K562 (cell line): Measurements from ENCODE around the gene ORC1. TPM values are rescaled to one million over a fixed set of nuclear protein-coding genes. Genes with fewer than 3 reads are reported as not detected.

ENCODE experiments used
- ARID2 ChIP-seq: fragments of 450-650 bp; IDR thresholded peaks from 2 replicates; pipeline ENCODE4 v1.6.1; 2017; ENCODE audit warnings: antibody characterized with exemption, mild to moderate bottlenecking
- BHLHE40 ChIP-seq: IDR thresholded peaks from 2 replicates; pipeline ENCODE4 v1.6.1; 2011; ENCODE audit warnings: low read length, improper control_type of control experiment
- CBX5 ChIP-seq: IDR thresholded peaks from 2 replicates; pipeline ENCODE4 v1.6.1; 2014; ENCODE audit warnings: low read depth, borderline replicate concordance
- CEBPB ChIP-seq: fragments of 450-650 bp; IDR thresholded peaks from 2 replicates; pipeline ENCODE4 v1.6.1; 2016; ENCODE audit warnings: missing genetic modification characterization, missing compliant biosample characterization
- COPS2 ChIP-seq: fragments of 450-650 bp; conservative IDR thresholded peaks from 2 replicates; pipeline ENCODE4 v1.6.1; 2016; ENCODE audit warnings: mild to moderate bottlenecking, moderate library complexity
- DDX20 ChIP-seq: fragments of 450-650 bp; IDR thresholded peaks from 2 replicates; pipeline ENCODE4 v1.6.1; 2016; ENCODE audit warnings: missing genetic modification characterization, low read depth, mild to moderate bottlenecking, missing compliant biosample characterization, moderate library complexity
- E2F3 ChIP-seq: fragments of 250-450 bp; sonication (Bioruptor Pico); IDR thresholded peaks from 2 replicates; pipeline ENCODE4 v1.4.0; 2020; ENCODE audit warnings: mild to moderate bottlenecking
- FOXK2 ChIP-seq, 2 experiments: fragments of 450-650 bp; IDR thresholded peaks in 1 of 2; conservative IDR thresholded peaks in 1 of 2; 2 replicates each; pipeline ENCODE4 v1.6.1; 2016; ENCODE audit warnings: low read depth in 2 of 2, mild to moderate bottlenecking in 1 of 2
- HDAC1 ChIP-seq, 2 experiments: fragments of 450-650 bp; IDR thresholded peaks; 2 replicates each; pipeline ENCODE4 v1.6.1; 2016 to 2017; ENCODE audit warnings: inconsistent platforms in 1 of 2, mild to moderate bottlenecking in 1 of 2, moderate library complexity in 1 of 2
- HNRNPK ChIP-seq: fragments of 200-400 bp; formaldehyde crosslinking; IDR thresholded peaks from one replicate; pipeline ENCODE4 v1.6.1; 2018; ENCODE audit warnings: mild to moderate bottlenecking, low read depth, low read length; ENCODE audit not compliant: poor library complexity, severe bottlenecking
- MYNN ChIP-seq, 2 experiments: sonication (generic); formaldehyde crosslinking in 1 of 2; IDR thresholded peaks; 2 replicates each; pipeline versions ENCODE4 v1.5.0 to v1.6.1; 2016 to 2020; ENCODE audit warnings: antibody characterized with exemption in 1 of 2, missing genetic modification reagents in 1 of 2
- PHF8 ChIP-seq: fragments of 200-600 bp; sonication (generic); IDR thresholded peaks from 2 replicates; pipeline ENCODE4 v1.6.1; 2012; ENCODE audit warnings: mixed run types, mild to moderate bottlenecking, inconsistent platforms, low read length, moderate library complexity, borderline replicate concordance
- PURB ChIP-seq: sonication (generic); formaldehyde crosslinking; IDR thresholded peaks from 2 replicates; pipeline ENCODE4 v1.9.0; 2021; ENCODE audit warnings: low read depth, mild to moderate bottlenecking, missing genetic modification reagents
- RBM15 ChIP-seq: fragments of 200-400 bp; formaldehyde crosslinking; IDR thresholded peaks from 2 replicates; pipeline ENCODE4 v1.6.1; 2018; ENCODE audit warnings: mild to moderate bottlenecking, low read length, moderate library complexity; ENCODE audit not compliant: insufficient read depth
- SETDB1 ChIP-seq: IDR thresholded peaks from one replicate; pipeline ENCODE4 v1.6.1; 2012; ENCODE audit warnings: low read length, control low read depth, inconsistent platforms
- SMARCE1 ChIP-seq: fragments of 450-650 bp; IDR thresholded peaks from 2 replicates; pipeline ENCODE4 v1.7.1; 2016; ENCODE audit warnings: mild to moderate bottlenecking
- SMC3 ChIP-seq: conservative IDR thresholded peaks from 2 replicates; pipeline ENCODE4 v1.6.1; 2011; ENCODE audit warnings: low read depth, low read length, improper control_type of control experiment; ENCODE audit not compliant: insufficient read depth
- SRSF7 ChIP-seq: fragments of 200-400 bp; formaldehyde crosslinking; optimal IDR thresholded peaks from 2 replicates; pipeline ENCODE3; 2017; ENCODE audit warnings: mild to moderate bottlenecking, low read depth, low read length
- TRIM24 ChIP-seq, 2 experiments: fragments of 450-650 bp; IDR thresholded peaks; 2 replicates each; pipeline ENCODE4 v1.6.1; 2016
- ZBTB7A ChIP-seq: IDR thresholded peaks from 2 replicates; pipeline ENCODE4 v1.6.1; 2011; ENCODE audit warnings: low read depth, mild to moderate bottlenecking, low read length, moderate library complexity, borderline replicate concordance; ENCODE audit not compliant: control insufficient read depth
- ZNF121 ChIP-seq: sonication (generic); formaldehyde crosslinking; conservative IDR thresholded peaks from 2 replicates; pipeline ENCODE4 v1.8.0; 2022; ENCODE audit warnings: missing genetic modification reagents
- ZNF57 ChIP-seq: fragments of 450-650 bp; formaldehyde crosslinking; IDR thresholded peaks from 2 replicates; pipeline ENCODE4 v1.4.0; 2020; ENCODE audit warnings: mild to moderate bottlenecking, moderate library complexity
- polyA plus RNA-seq, 8 experiments: library from polyadenylated mRNA; depleted of rRNA in 4 of 8; stranded (reverse) in 5 of 8; unstranded in 3 of 8; fragments of >200 nt; fragmentation: Nextera tagmentation in 2 of 8; fragmentation: Illumina TruSeq in 1 of 8; extraction: Ambion mirVana in 2 of 8; extraction: Trizol in 1 of 8; gene quantifications; 2 replicates each; pipeline versions ENCODE4 v1.2.1 to v1.2.3, GENCODE V29; 2011 to 2014; ENCODE audit warnings: inconsistent platforms in 1 of 8, missing spikeins in 1 of 8
- total RNA-seq, 7 experiments: library from RNA; depleted of rRNA in 6 of 7; stranded (reverse); fragments of >200 nt in 6 of 7; fragmentation: Illumina TruSeq in 2 of 7; extraction: Trizol in 2 of 7; gene quantifications; 2 replicates each; pipeline versions ENCODE4 v1.2.1 to v1.2.3, GENCODE V29; 2011 to 2021; ENCODE audit warnings: low replicate concordance in 1 of 7
- TF ChIP-seq, protein P1 (sequence below): fragments of 200-800 bp; sonication (Bioruptor generic); IDR thresholded peaks from 2 replicates; pipeline ENCODE4 v1.6.1; 2017; ENCODE audit warnings: missing genetic modification characterization, missing compliant biosample characterization
- TF ChIP-seq, protein P2 (sequence below): fragments of 250-450 bp; sonication (Bioruptor Pico); IDR thresholded peaks from 2 replicates; pipeline ENCODE4 v1.9.0; 2021; ENCODE audit warnings: mild to moderate bottlenecking
- TF ChIP-seq, protein P3 (sequence below): IDR thresholded peaks from 3 replicates; pipeline ENCODE4 v1.6.1; 2011; ENCODE audit warnings: borderline replicate concordance, mild to moderate bottlenecking, moderate library complexity; ENCODE audit not compliant: insufficient read length; ENCODE audit errors: extremely low read depth

Gene ORC1
- total and polyA plus RNA-seq, 9 of the 15 experiments (the other 6 are each of a cell fraction or from before 2014, with no cell fraction given): 26.4 to 91.6 (median 69.7) TPM

DNA sequence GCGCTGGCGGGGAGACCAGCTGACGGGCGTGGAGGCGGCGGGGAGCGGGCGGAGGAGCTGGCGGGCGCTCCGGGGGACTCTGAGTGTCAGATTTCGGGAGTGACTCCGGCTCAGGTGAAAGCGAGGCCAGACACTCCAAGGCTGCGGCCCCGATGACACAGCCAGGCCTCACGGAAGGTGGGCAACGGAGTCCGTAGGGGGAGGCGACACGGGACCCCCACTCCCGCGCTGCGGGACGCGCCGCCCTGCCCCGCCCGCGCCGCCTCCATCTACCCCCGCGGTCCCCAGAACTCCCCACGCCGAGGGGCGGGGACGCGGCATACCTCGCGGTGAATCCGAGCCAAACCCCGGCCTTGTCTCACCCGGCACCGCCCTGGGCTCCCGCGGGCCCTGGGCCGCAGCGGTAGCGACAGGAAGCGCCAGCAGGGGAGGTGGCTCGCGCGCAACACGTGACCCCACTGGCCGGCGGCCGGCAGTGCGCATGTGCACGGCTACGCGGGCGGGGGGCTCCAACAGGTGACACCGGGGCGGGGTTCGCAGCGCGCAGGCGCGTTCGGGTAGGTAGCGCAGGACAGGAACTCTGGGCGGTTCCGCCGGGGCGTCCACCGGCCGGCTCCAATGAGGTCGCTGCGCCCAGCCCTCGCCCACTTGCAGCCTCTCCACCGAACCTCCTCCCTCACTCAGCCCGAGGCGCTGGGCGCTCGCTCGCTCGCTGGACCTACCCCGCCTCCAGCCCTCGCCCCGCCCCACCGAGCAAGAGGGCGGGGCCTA, 38.3 kb downstream of the ORC1 start, which contains the start of gene CC2D1B (continued):
- TF ChIP-seq, protein P1, sequence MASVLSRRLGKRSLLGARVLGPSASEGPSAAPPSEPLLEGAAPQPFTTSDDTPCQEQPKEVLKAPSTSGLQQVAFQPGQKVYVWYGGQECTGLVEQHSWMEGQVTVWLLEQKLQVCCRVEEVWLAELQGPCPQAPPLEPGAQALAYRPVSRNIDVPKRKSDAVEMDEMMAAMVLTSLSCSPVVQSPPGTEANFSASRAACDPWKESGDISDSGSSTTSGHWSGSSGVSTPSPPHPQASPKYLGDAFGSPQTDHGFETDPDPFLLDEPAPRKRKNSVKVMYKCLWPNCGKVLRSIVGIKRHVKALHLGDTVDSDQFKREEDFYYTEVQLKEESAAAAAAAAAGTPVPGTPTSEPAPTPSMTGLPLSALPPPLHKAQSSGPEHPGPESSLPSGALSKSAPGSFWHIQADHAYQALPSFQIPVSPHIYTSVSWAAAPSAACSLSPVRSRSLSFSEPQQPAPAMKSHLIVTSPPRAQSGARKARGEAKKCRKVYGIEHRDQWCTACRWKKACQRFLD (CRISPR knock-in tag): peak; percentile 76; the same call in 1 of the 2 replicates
- TF ChIP-seq, protein P2, sequence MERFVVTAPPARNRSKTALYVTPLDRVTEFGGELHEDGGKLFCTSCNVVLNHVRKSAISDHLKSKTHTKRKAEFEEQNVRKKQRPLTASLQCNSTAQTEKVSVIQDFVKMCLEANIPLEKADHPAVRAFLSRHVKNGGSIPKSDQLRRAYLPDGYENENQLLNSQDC (CRISPR knock-in tag): no peak
- peak; percentile 40 for TF ChIP-seq SETDB1
- TF ChIP-seq HDAC1 (IDR thresholded peaks at IDR 0.05): peak in 1 of 2 experiments; percentile 91; a peak in 2 of 4 replicates
- TF ChIP-seq CEBPB (tag): no peak
- TF ChIP-seq SMARCE1: no peak
- no peak for TF ChIP-seq MYNN (IDR thresholded peaks at IDR 0.05)
- no peak for TF ChIP-seq MYNN (CRISPR knock-in tag; IDR thresholded peaks at IDR 0.05)
- TF ChIP-seq E2F3: no peak
- peak; percentile 71; the same call in 1 of the 2 replicates for TF ChIP-seq PHF8
- peak; percentile 37 to 57; a peak in 2 of 4 replicates for TF ChIP-seq FOXK2 (conservative IDR thresholded peaks at IDR 0.05 in 1 of 2, IDR thresholded peaks at IDR 0.05 in 1 of 2; ENCODE audit: low read depth in 2 of 2)
- TF ChIP-seq HNRNPK: peak; percentile 54
- 0 out of 2 replicates have a peak, but pooled peaks have one; percentile 26 for TF ChIP-seq CBX5
- no peak for TF ChIP-seq ZNF121 (CRISPR knock-in tag)
- peak; percentile 98 for TF ChIP-seq BHLHE40
- TF ChIP-seq ARID2: no peak
- TF ChIP-seq, protein P3, sequence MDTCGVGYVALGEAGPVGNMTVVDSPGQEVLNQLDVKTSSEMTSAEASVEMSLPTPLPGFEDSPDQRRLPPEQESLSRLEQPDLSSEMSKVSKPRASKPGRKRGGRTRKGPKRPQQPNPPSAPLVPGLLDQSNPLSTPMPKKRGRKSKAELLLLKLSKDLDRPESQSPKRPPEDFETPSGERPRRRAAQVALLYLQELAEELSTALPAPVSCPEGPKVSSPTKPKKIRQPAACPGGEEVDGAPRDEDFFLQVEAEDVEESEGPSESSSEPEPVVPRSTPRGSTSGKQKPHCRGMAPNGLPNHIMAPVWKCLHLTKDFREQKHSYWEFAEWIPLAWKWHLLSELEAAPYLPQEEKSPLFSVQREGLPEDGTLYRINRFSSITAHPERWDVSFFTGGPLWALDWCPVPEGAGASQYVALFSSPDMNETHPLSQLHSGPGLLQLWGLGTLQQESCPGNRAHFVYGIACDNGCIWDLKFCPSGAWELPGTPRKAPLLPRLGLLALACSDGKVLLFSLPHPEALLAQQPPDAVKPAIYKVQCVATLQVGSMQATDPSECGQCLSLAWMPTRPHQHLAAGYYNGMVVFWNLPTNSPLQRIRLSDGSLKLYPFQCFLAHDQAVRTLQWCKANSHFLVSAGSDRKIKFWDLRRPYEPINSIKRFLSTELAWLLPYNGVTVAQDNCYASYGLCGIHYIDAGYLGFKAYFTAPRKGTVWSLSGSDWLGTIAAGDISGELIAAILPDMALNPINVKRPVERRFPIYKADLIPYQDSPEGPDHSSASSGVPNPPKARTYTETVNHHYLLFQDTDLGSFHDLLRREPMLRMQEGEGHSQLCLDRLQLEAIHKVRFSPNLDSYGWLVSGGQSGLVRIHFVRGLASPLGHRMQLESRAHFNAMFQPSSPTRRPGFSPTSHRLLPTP: no peak
- TF ChIP-seq DDX20 (tag): no peak
- peak; percentile 17; the same call in 1 of the 2 replicates for TF ChIP-seq SMC3
- peak; percentile 72; the same call in 1 of the 2 replicates for TF ChIP-seq ZBTB7A
- TF ChIP-seq TRIM24 (IDR thresholded peaks at IDR 0.05): no peak
- no peak for TF ChIP-seq COPS2
- no peak for TF ChIP-seq SRSF7
- TF ChIP-seq PURB: no peak
- no peak for TF ChIP-seq ZNF57 (CRISPR knock-in tag)
- TF ChIP-seq RBM15: no peak
